LNCaP clone FGC (cell line): ENCODE data around the gene CTXND2.
"Not testable (repeated sequence)": the region's sequence is repeated elsewhere in the genome, so short reads cannot be mapped to it uniquely, and the experiment has no call there.

Source experiments
- DNase-seq: peaks from one replicate; pipeline ENCODE4 v3.0.0-alpha.2; 2011; ENCODE audit warnings: low read depth
- H3K4me3 ChIP-seq: 2 replicates; pipeline ENCODE4 v1.5.1; 2011; ENCODE audit warnings: mild to moderate bottlenecking, low read depth, low read length, control low read depth
- TF ChIP-seq, protein P1 (sequence below): IDR thresholded peaks from 2 replicates; pipeline ENCODE4 v1.5.1; 2012; ENCODE audit warnings: mild to moderate bottlenecking; ENCODE audit not compliant: control insufficient read depth, insufficient read depth; ENCODE audit errors: extremely low read depth

The CTXND2 gene

DNA sequence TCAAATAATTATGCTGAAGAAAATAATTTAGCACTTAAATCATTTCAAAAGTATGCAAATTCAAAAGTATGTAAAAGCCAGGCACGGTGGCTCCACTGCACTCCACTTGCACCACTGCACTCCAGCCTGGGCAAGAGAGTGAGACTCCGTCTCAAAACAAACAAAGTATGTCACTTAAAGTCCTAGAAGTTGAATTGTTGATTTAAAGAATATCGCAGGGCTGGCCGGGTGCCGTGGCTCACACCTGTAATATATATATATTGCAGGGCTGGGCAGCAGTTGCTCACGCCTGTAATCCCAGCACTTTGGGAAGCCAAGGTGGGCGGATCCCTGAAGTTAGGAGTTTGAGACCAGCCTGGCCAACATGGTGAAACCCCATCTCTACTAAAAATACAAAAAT is 30.5 kb downstream of the CTXND2 start:
- TF ChIP-seq, protein P1, sequence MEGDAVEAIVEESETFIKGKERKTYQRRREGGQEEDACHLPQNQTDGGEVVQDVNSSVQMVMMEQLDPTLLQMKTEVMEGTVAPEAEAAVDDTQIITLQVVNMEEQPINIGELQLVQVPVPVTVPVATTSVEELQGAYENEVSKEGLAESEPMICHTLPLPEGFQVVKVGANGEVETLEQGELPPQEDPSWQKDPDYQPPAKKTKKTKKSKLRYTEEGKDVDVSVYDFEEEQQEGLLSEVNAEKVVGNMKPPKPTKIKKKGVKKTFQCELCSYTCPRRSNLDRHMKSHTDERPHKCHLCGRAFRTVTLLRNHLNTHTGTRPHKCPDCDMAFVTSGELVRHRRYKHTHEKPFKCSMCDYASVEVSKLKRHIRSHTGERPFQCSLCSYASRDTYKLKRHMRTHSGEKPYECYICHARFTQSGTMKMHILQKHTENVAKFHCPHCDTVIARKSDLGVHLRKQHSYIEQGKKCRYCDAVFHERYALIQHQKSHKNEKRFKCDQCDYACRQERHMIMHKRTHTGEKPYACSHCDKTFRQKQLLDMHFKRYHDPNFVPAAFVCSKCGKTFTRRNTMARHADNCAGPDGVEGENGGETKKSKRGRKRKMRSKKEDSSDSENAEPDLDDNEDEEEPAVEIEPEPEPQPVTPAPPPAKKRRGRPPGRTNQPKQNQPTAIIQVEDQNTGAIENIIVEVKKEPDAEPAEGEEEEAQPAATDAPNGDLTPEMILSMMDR = no peak
- DNase-seq = no peak
- H3K4me3 ChIP-seq = no peak overlapping the region

DNA sequence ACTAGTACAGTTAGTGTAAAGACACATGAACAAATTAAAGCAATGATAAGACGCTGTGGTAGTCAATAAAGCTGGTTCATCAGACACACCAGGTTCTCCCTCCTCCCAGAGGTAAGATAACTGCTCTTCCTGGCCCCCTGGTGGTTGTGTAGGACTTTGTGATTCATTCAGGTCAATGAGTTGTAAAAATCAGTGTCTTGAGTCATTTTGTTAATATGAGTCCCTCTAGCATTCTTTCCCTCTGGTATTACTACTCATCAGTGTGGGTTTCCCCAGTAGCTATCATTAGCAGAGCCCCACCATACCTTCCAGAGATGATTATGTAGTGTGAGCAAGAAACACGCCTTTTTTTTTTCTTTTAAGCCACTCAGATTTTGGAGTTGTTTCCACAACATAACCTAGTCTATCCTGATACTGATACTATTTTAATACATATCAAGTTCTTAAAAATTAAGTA is 35.6 kb downstream of the CTXND2 start:
- H3K4me3 ChIP-seq = no peak overlapping the region
- TF ChIP-seq, protein P1 = peak; percentile 74
- DNase-seq = peak; percentile 68

DNA sequence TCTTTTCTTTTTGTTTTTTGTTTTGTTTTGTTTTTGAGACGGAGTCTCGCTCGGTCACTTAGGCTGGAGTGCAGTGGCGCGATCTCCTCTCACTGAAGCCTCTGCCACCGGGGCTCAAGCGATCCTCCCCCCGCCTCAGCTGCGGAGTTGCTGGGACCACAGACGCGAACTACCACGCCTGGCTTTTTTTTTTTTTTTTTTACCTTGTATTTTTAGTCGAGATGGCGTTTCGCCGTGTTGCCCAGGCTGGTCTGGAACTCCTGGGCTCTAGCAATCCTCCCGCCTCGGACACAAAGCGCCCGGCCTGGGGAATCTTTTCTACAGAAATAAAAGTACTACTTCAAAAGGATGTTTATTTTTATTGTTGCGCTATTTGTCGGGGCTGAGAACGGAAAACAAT is 38.1 kb downstream of the CTXND2 start:
- TF ChIP-seq, protein P1 = no peak
- no peak for DNase-seq
- H3K4me3 ChIP-seq = peak overlapping the region; percentile 81; the same call in 1 of the 2 replicates

DNA sequence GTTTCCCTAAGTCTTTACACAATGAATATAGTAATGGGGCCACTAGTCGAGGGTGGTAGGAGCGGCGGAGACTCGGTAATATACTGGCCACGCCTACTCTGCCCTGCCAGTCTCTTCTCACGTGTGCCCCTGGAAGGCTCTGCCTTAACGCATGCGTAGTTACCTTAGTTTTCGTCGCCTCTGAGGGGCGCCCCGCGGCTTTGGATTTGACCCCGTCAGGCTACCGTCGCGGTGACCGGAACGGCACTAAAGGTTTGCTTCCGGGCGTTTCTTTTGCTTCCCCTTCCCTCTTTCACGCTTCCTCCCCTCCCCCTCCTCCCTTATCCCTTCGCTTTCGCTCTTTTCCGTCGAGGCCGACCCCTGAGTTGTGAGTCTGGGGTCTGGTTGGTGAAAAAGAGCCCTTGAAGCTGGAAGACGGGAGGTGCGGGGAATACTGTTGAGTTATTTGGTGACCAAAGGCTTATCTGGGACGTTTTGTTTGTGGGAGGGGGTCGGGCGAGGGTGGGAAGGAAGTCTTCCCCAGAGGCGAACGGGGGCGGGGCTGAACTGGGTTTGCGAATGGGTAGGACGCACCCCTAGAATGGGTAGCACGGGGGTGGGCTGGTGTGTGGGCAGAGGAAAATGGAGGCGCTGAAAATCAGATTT is 39.3 kb downstream of the CTXND2 start, which contains the start of gene SETDB1:
Gene SETDB1 (plus strand): TSS at position 267 of the 645 bp plus-strand sequence. CDS start 1,352 bp downstream, outside the sequence.
- H3K4me3 ChIP-seq = peak within 1 kb of the TSS; percentile 81
- DNase-seq = peak; percentile 95
- TF ChIP-seq, protein P1 = no peak

DNA sequence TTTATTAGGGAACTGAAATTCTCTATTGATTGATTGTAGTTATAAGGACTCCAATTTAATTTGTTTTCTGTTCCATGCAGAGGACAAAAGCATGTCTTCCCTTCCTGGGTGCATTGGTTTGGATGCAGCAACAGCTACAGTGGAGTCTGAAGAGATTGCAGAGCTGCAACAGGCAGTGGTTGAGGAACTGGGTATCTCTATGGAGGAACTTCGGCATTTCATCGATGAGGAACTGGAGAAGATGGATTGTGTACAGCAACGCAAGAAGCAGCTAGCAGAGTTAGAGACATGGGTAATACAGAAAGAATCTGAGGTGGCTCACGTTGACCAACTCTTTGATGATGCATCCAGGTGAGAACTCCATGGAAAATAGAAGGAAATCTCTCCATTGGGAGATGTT is 40.7 kb downstream of the CTXND2 start:
- DNase-seq = no peak
- peak overlapping the region; percentile 81 for H3K4me3 ChIP-seq
- TF ChIP-seq, protein P1 = no peak

DNA sequence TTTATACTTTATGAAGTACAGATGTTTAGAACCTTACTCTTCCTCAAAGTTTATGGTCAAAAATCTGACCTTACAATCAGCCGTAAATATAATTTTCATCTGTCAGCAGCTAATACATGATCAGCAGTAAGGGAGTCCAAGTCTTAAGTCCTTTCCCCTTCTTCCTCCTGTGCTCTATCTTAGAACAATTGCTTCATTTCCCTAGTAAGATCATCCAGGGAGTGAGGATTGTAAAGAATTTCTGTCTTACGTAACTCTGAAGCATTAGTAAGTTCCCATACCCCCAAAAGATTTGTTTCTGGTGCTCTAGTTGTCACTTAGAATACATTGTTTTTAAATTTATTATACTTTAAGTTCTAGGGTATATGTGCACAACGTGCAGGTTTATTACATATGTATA is 41.4 kb downstream of the CTXND2 start:
- no peak for DNase-seq
- H3K4me3 ChIP-seq = no peak overlapping the region
- TF ChIP-seq, protein P1 = no peak

DNA sequence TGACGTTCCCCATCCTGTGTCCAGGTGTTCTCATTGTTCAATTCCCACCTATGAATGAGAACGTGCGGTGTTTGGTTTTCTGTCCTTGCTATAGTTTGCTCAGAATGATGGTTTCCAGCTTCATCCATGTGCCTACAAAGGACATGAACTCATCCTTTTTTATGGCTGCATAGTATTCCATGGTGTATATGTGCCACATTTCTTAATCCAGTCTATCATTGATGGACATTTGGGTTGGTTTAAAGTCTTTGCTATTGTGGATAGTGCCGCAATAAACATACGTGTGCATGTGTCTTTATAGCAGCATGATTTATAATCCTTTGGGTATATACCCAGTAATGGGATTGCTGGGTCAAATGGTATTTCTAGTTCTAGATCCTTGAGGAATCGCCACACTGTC is 41.8 kb downstream of the CTXND2 start:
- DNase-seq, H3K4me3 ChIP-seq: not testable (repeated sequence)
